Islet of Langerhans (tissue), 1 donor: Measurements from ENCODE around the gene PKNOX2.

Experiments used
- FAIRE-seq: peaks from one replicate; lab custom pipeline; 2011; peaks lifted over from hg19 to GRCh38; lab: Jason Lieb, UNC

The PKNOX2 gene

DNA sequence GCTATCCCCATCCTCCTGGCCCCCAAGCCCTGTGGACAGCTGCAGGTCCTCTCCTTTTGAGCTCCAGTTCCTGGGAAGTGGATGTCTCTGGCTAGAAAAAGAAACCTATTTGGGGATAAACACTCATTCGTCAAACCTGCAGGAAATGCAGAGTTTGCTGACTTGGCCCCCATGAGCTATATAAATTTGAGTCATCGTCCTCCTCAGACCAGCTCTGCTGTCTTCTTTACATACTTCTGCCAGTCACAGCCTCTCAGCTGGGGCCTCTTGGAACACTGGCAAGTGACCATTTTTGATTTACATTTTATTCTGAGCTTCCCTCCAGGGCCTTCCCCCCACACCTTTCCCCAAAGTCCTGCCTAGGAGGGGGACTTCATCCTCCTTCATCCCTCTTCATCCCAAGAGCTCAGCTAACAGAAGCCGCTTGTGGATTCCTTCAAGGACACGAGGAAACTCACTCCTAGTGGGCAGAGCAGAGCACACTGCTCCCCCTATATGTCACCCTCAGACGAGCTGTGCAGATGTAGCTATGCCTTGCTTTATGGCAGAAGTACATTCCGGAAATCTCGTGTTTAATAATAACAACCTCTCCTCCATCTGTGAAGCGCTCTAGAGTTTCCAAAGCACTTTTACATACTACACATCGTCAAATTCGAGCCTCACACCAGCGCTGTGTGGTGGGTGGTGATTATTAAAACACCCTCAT is 199.7 kb downstream of the PKNOX2 start:
- FAIRE-seq, result no peak

GRCh38 chr11:125365196-125365931 is 200.8 kb downstream of the PKNOX2 start:
- FAIRE-seq, result no peak

DNA sequence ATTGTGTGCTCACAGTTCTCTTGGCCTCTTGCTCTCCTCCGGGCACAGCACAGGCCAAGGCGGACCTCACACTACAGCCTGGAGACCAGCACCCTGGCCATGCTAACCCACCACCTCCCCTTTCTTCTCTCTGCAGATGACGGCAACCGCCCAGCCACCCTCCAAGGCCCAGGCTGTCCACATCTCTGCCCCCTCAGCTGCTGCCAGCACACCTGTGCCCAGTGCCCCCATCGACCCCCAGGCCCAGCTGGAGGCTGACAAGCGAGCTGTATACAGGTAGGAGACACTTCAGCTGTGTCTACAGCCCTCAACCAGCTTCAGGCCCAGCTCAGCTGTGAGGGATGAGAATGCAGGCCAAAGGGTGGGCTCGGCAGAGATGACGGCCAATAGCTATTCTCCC is 203.2 kb downstream of the PKNOX2 start:
- FAIRE-seq, result no peak

GRCh38 chr11:125368757-125369156 is 204.2 kb downstream of the PKNOX2 start:
- no peak for FAIRE-seq

GRCh38 chr11:125369808-125370207 is 205.3 kb downstream of the PKNOX2 start:
- no peak for FAIRE-seq

GRCh38 chr11:125370561-125371389 is 206.2 kb downstream of the PKNOX2 start:
- FAIRE-seq, result no peak

GRCh38 chr11:125371431-125371935 is 206.9 kb downstream of the PKNOX2 start:
- no peak for FAIRE-seq

GRCh38 chr11:125372088-125372487 is 207.5 kb downstream of the PKNOX2 start:
- no peak for FAIRE-seq

DNA sequence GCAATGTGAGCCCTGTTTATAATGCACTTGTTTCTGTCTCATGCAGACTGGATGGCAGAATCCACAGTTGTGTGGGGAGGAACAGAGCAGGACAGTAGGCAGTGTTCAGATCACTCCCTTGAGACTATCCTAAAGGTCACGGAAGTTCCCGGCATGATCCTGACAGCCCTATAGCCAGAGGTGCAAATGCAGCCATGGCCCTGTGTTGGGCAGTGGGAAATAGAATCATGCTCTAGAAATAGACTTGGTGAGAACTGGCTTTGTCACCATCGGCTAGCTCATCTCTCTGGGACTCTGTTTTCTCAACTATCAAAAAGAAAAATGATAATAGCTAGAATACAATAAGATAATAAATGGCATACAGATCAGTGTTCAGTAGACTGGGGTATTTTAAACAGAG is 208.4 kb downstream of the PKNOX2 start:
- FAIRE-seq, result no peak

GRCh38 chr11:125373426-125374391 is 209.2 kb downstream of the PKNOX2 start:
- no peak for FAIRE-seq

- no peak for FAIRE-seq
Measured at GRCh38 chr11:125374398-125374797, 209.8 kb downstream of the PKNOX2 start.

DNA sequence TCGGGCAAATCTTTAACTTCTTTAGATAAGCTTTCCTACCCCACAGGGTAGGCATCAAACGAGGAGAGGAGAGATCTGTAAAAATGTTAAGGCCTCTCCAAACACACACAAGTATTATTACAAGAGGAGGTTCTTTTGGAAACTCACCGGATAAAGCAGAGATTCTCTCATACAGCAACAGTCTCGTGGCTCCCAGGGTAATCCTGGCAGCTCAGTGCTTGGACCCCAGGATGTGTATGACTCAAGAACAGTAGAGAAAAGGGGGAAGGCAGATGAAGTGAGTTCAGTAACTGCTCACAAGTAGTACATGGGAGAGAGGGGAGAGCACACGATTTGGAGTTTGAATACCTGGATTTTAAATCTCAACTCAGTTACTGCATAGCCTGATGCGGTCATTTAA is 210.6 kb downstream of the PKNOX2 start:
- FAIRE-seq, result no peak

DNA sequence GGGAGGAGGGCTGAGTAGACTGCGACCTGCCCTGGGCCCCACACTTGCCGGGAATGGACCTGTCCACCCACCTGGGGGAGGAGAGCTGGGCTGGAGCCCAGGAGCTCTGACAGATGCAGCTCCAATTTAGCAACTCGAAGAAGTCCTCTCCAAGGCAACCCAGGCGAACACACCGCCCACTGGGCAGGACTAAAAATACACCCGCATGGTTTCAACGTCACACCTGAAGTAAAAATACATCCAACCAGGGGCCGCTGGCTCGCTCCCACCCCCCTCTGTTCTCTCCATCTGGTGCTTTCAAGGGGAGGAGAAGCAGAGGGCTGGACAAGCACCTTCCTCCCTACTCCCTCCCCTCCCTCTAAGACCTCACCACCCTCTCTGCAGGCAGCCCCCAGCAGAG is 211.6 kb downstream of the PKNOX2 start:
- FAIRE-seq, result peak; percentile 97

DNA sequence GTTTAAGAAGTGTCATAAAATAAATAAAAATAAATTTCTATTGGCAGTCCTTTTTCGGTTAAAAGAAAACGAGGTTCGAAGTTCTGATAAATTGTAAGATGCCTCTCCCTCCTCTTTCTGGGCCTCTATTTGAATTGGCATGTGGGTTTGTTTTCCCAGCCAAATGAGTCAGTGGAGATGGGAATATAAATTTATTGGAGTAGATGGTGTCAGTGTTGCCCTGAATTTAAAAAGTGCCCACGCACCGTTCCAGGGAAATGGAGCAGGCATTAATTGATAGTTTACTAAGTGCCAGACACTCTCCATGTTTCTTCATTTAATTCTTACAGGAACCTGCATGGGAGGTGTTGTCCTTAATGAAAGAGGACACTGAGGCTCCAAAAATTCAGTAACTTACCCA is 212.3 kb downstream of the PKNOX2 start:
- peak; percentile 92 for FAIRE-seq

DNA sequence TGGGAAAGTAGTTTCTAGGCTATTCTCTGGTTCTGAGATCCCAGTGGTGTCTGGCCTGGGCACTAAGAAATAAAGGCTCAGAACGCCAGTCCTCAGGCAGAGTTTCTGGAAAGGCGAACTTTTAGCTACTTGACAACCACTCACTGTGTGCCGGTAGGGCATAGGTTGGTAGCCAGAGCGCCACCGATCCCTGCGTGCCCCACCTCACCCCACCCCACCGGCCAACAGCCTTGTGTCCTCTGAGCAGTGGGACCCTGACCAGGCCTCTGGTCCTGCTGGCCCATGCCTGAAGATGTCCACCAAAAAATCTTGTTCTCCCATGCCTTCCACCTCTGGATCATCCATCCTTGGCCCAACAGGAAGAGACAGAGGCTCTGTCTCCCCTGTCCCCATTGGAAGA is 213.5 kb downstream of the PKNOX2 start:
- no peak for FAIRE-seq

DNA sequence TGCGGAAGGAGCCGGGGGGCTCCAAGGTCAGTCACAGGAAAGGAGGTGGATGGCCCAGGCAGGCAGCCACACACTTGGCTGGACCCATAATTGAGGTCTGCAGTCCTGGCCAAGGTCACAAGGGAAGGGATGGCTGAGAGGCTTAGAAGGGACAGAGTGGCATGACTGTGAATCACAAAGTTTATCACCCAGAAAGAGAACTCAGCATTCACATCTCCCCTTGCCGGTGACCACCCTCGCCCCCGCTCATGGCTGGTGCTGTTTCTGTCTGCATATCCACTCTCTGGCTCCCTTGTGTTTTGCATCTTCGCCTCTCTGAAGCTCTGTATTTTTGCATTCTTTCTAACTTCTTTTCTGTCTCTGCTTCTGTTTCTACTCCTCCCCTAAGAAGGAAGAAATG is 214.0 kb downstream of the PKNOX2 start:
- FAIRE-seq, result no peak

DNA sequence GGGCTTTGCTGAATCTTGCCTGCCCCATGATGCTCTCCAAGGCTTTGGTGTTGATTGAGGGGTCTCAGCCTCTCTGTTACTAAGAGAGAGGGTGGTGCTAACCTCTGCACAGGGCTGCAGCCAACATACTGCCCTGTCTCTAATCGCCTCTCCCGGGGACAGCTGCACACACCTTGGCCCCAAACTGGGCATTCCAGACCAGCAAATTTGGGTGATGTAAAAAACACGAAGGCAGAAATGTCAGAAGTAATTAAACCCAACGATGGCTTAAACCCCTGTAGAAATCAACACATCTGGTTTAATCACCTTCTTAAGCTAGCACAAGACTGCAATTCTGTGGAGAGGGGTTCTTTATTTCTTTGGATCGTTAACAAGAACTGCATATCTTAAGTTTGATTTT is 215.0 kb downstream of the PKNOX2 start:
- no peak for FAIRE-seq

- FAIRE-seq, result no peak
Measured at GRCh38 chr11:125379981-125380380, 215.4 kb downstream of the PKNOX2 start.

GRCh38 chr11:125380756-125381445 is 216.3 kb downstream of the PKNOX2 start:
- no peak for FAIRE-seq

DNA sequence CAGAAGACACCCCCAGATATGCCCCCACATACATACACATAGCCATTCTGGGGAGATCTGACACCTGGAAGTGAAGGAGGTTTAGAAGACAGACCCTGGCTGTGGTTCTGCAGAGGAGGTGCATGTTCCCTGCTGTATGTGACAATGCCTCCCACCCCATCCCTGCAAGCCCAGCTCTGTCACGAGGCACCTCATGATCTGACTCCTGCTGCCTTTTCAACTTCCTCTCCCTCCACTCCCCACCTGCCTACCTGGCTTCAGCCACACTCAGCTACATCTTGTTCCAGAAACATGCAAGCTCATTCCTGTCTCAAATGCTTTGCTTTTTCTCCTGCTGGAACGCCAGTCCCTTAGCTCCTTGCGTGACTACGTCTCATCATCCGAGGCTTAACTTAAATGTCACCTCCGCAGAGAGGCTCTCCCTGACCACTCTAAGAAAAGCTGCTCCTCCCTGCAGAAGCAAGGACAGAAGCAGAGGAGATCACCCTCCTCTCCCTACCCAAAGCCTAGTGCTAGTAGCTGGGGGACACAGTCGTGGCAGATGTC is 217.0 kb downstream of the PKNOX2 start:
- FAIRE-seq, result no peak

DNA sequence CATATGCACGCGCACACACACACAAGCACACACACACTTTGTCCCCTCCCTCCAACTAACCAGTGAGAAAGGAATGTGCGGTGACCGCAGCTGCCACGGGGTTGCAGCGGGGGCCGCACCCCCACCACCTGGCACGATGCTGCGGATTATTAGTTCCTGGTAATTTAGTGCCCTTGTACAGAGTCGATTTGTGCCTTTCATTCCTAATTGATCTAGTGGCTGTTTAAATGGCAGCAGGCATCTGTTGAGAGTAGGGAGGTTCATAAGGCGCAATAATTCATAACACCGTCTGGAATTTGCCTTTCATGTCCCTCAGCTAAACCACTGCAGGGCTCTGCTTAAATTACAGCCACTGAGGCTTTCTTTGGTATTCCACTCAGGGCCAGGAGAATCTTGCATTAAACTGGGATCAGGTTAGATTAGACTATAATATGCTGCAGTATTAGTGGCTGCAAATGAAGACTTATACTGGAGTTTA is 217.8 kb downstream of the PKNOX2 start:
- FAIRE-seq, result no peak
